CD4-positive, CD25-positive, alpha-beta regulatory T cell (primary cell): ENCODE results near the gene SFXN4. TPM values are rescaled to one million over a fixed set of nuclear protein-coding genes. Genes with fewer than 3 reads are reported as not detected.

Experiments used
- ATAC-seq, 2 donors: fragments of 150-1000 bp; cut with Tn5 transposase; one replicate each; pipeline ENCODE4 v1.10.0; 2021; ENCODE audit warnings: low read depth in 2 of 2, moderate number of reproducible peaks in 2 of 2, moderate library complexity in 1 of 2
- DNase-seq, 3 donors: peaks; one replicate each; pipeline versions ENCODE4 v3.0.0 to v3.0.0-alpha.2; 2012 to 2022; ENCODE audit warnings: mixed read lengths in 1 of 3
- H3K27ac ChIP-seq: one replicate; pipeline ENCODE4 v1.7.0; 2013; ENCODE audit warnings: mild to moderate bottlenecking, low read length; ENCODE audit not compliant: insufficient read depth, poor library complexity, severe bottlenecking
- H3K27me3 ChIP-seq: one replicate; pipeline ENCODE4 v1.7.0; 2013; ENCODE audit warnings: low read length; ENCODE audit not compliant: control insufficient read depth, insufficient read depth
- H3K36me3 ChIP-seq: one replicate; pipeline ENCODE4 v1.7.0; 2013; ENCODE audit warnings: mild to moderate bottlenecking, low read length, moderate library complexity; ENCODE audit not compliant: control insufficient read depth, insufficient read depth
- H3K4me1 ChIP-seq: 2 replicates; pipeline ENCODE4 v1.7.0; 2013; ENCODE audit warnings: mild to moderate bottlenecking, low read length; ENCODE audit not compliant: insufficient read depth, control insufficient read depth, poor library complexity, severe bottlenecking
- H3K4me3 ChIP-seq: one replicate; pipeline ENCODE4 v1.7.0; 2013; ENCODE audit warnings: low read depth, mild to moderate bottlenecking, low read length, moderate library complexity
- H3K9me3 ChIP-seq, 2 experiments: 1 replicate in 1 of 2; 2 replicates in 1 of 2; pipeline ENCODE4 v1.7.0; 2013; ENCODE audit warnings: low read length in 2 of 2, mild to moderate bottlenecking in 1 of 2, moderate library complexity in 1 of 2; ENCODE audit not compliant: control insufficient read depth in 2 of 2
- H3K27ac Mint-ChIP-seq, 3 donors: one replicate each; pipeline ENCODE4 v1.8.0; 2020 to 2022; ENCODE audit warnings: mild to moderate bottlenecking in 3 of 3, mixed read lengths in 3 of 3, moderate library complexity in 2 of 3
- H3K27me3 Mint-ChIP-seq: one replicate; pipeline ENCODE4 v1.8.0; 2022; ENCODE audit warnings: mild to moderate bottlenecking, mixed read lengths
- H3K36me3 Mint-ChIP-seq: one replicate; pipeline ENCODE4 v1.8.0; 2020; ENCODE audit warnings: mixed read lengths
- H3K4me1 Mint-ChIP-seq, 4 donors: one replicate each; pipeline ENCODE4 v1.8.0; 2020 to 2022; ENCODE audit warnings: mixed read lengths in 4 of 4, mild to moderate bottlenecking in 1 of 4
- H3K4me3 Mint-ChIP-seq, 4 donors: one replicate each; pipeline ENCODE4 v1.8.0; 2020 to 2022; ENCODE audit warnings: mild to moderate bottlenecking in 4 of 4, mixed read lengths in 4 of 4, moderate library complexity in 3 of 4
- H3K9me3 Mint-ChIP-seq, 7 donors: one replicate each; pipeline ENCODE4 v1.8.0; 2020 to 2022; ENCODE audit warnings: mixed read lengths in 7 of 7, mild to moderate bottlenecking in 3 of 7, moderate library complexity in 2 of 7
- polyA plus RNA-seq, 4 donors: library from polyadenylated mRNA; unstranded; fragments of 300-500 nt; fragmentation: Illumina TruSeq; gene quantifications; one replicate each; pipeline ENCODE4 v1.2.3, GENCODE V29; 2021
- total RNA-seq: library from RNA; stranded (reverse); gene quantifications from one replicate; pipeline ENCODE4 v1.2.3, GENCODE V29; 2022

SFXN4 gene, protein sequence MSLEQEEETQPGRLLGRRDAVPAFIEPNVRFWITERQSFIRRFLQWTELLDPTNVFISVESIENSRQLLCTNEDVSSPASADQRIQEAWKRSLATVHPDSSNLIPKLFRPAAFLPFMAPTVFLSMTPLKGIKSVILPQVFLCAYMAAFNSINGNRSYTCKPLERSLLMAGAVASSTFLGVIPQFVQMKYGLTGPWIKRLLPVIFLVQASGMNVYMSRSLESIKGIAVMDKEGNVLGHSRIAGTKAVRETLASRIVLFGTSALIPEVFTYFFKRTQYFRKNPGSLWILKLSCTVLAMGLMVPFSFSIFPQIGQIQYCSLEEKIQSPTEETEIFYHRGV
- total RNA-seq, result 10.7 TPM
- polyA plus RNA-seq, result 10 to 100 TPM; 10.7 to 23.7 (median 16.5) TPM

DNA sequence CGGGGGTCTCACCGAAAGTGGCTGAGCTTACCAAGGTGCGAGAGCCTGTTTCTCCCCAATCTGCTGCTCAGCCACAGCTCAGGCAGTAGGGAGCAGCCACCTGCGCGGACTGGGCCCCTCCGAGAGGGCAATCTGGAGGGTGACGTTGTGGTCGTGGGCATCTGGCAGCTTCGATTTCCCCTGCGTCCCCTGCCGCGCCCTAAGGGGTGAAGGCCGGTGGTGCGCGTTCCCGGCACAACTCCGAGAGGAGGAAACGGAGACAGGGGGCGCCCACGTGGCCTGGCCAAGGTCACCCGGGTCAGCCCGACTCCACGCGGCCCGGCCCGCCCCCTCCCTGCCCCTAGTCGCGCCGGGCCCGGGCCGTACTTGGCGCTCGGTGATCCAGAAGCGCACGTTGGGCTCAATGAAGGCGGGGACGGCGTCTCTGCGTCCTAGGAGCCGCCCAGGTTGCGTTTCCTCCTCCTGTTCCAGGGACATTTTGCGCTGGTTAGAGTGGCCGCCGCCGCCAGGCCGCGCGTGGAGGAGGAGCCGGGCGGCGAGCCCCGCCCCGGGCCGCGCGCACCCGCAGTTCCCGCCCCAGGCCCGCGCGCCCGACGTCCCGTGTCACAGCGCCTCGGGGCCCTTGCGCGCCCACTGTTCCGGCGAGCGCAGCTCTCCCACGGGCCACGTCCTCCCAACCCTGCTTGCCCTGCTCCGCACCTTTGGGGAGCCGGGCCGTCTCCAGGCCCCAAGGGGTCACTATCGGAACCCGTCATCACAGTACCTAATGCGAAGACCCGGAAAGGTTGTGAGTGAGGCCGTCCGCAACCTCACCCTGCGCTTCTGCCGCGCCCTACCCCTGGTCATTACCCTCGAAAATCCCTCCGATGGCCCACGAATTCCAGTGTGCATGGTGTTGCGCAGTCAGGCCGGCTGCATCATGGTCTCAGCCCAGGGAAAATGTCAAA is at the start of gene SFXN4:
Gene SFXN4, minus strand, starts transcription at position 544 of the 947 bp plus-strand sequence. Its CDS starts 67 bp downstream, at position 477.
- H3K4me1 Mint-ChIP-seq, result peaks cover 7 to 55% (median 31%) of the 10 kb centered on the region in 4 donors
- peak within 1 kb of the TSS; percentile 86 to 95 (median 93) for H3K4me3 Mint-ChIP-seq
- peak within 1 kb of the TSS; percentile 92 to 96 (median 93) for H3K27ac Mint-ChIP-seq
- peaks cover 22% of the 10 kb centered on the region for H3K36me3 Mint-ChIP-seq
- no peaks in the 10 kb centered on the region for H3K27me3 Mint-ChIP-seq
- peak within 1 kb of the TSS; percentile 79 for H3K4me3 ChIP-seq
- no peaks in the 10 kb centered on the region for H3K9me3 ChIP-seq
- H3K36me3 ChIP-seq, result peaks cover 21% of the 10 kb centered on the region
- H3K27ac ChIP-seq, result peak within 1 kb of the TSS; percentile 75
- peak; percentile 93 for ATAC-seq
- no peaks in the 10 kb centered on the region for H3K27me3 ChIP-seq
- DNase-seq, result peak; percentile 72 to 84 (median 84)
- H3K9me3 Mint-ChIP-seq, result no peaks in the 10 kb centered on the region
- peaks cover 24% of the 10 kb centered on the region for H3K4me1 ChIP-seq

DNA sequence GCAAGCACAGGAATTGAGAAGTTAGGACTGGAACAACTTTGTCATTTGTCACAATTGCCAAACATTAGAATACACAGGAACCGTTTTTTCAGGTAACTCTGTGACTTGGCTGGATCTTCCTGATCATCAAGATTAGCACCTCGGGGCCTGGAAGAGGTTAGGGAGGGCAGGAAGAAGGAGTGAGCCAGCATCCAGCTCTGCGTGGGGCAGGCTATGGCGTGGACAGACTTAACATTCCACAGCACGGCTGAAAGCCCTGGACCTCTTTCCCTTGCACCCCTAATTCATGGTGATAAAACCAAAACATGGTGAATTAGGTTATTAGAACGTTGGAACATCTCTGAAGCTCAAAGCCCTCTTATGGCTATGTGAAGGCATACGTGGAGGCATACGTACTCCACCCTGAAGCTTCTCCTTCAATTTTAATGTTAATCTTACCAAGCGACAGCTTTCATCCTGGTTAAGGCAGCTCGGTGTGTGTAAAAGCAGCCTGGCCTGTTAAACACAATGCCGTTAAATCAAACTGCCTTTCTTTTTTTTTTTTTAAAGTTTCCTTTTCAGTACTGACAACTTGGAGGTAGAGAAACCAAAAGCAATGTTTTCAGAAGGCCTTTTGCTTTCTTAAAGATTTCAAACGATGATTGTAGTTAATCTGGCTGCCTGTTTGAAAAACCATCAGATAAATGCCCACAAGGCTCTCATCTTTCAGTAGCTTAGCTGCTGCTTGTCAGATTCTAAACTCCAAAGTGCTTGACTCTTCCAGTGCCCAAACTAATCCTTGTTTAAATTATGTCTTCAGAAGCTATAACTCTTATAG is 46.3 kb upstream of the SFXN4 start:
- H3K4me3 ChIP-seq, result peak overlapping the region; percentile 80
- peaks cover 65% of the 10 kb centered on the region for H3K4me1 ChIP-seq

DNA sequence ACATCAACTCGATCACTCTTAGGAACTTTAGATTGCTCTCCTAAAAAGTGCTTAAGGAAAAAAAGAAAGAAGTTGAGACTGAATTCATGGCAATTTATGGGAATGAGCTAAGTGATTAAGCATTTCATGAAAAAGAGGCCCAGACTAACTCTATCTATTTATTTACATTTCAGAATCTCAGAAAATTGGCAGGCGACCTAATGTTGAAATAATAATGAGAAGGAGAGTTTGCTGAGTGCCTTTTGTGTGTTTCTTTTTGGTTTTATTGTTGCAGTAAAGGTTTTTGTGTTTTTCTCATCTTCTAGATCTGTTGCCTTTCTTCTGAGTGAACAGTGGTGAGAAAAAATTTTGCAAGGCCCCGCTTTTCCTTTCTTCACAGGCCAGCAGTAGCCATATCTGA is 45.7 kb upstream of the SFXN4 start:
- no peaks in the 10 kb centered on the region for H3K9me3 Mint-ChIP-seq
- H3K4me1 ChIP-seq, result peaks cover 71% of the 10 kb centered on the region
- peak overlapping the region; percentile 87 for H3K27ac ChIP-seq
- peaks cover 28 to 73% (median 52%) of the 10 kb centered on the region in 4 donors for H3K4me1 Mint-ChIP-seq
- peak overlapping the region; percentile 80 for H3K4me3 ChIP-seq
- H3K36me3 Mint-ChIP-seq, result no peaks in the 10 kb centered on the region
- H3K27me3 Mint-ChIP-seq, result peaks cover 8% of the 10 kb centered on the region
- no peaks in the 10 kb centered on the region for H3K9me3 ChIP-seq
- peak overlapping the region; percentile 92 to 99 (median 95) for H3K27ac Mint-ChIP-seq
- H3K27me3 ChIP-seq, result no peaks in the 10 kb centered on the region
- no peak for ATAC-seq
- no peaks in the 10 kb centered on the region for H3K36me3 ChIP-seq
- peak overlapping the region; percentile 53 to 86 (median 82) for H3K4me3 Mint-ChIP-seq
- DNase-seq, result no peak

More for the DNA sequence above, 46.3 kb upstream of the SFXN4 start:
- ATAC-seq (no peak), DNase-seq (peak in 2 of 3 donors; percentile 68 to 81)
- Mint-ChIP-seq H3K27me3 (peaks cover 8% of the 10 kb centered on the region), H3K27ac (peak overlapping the region; percentile 92 to 99 (median 95)), H3K4me3 (peak overlapping the region; percentile 53 to 86 (median 82)), H3K36me3 (no peaks in the 10 kb centered on the region), H3K4me1 (peaks cover 28 to 71% (median 51%) of the 10 kb centered on the region in 4 donors), H3K9me3 (no peaks in the 10 kb centered on the region)
- H3K27me3 ChIP-seq, result no peaks in the 10 kb centered on the region
- no peaks in the 10 kb centered on the region for H3K36me3 ChIP-seq
- H3K9me3 ChIP-seq, result no peaks in the 10 kb centered on the region
- peak overlapping the region; percentile 87 for H3K27ac ChIP-seq

DNA sequence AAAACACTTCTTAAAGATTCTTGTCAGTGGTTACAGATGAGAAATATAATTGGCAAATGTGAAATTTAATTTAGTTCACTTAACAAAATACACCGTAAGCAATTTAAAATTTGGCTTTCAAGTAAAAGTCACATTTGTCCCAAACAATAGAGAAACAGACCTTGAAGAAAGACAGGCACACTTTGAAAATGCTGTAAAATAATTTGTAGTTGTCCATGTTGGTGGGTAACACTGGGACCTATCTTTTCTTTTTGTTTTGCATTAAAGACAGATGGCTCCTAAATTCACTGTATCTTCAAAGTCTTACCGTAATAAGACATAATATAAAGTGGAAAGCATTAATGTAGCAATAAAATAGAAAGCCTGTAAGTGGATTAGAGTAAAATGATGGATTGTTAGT is 45.1 kb upstream of the SFXN4 start:
- Histone ChIP-seq H3K27ac (peak overlapping the region; percentile 87), H3K9me3 (no peaks in the 10 kb centered on the region), H3K4me3 (no peak overlapping the region), H3K36me3 (no peaks in the 10 kb centered on the region), H3K4me1 (peaks cover 75% of the 10 kb centered on the region), H3K27me3 (no peaks in the 10 kb centered on the region)
- H3K27ac Mint-ChIP-seq, result peak overlapping the region in 2 of 3 donors; percentile 95 to 99
- peaks cover 8% of the 10 kb centered on the region for H3K27me3 Mint-ChIP-seq
- DNase-seq, result no peak
- no peak for ATAC-seq
- no peaks in the 10 kb centered on the region for H3K9me3 Mint-ChIP-seq
- peak overlapping the region in 3 of 4 donors; percentile 16 to 86 (median 83) for H3K4me3 Mint-ChIP-seq
- peaks cover 25 to 72% (median 52%) of the 10 kb centered on the region in 4 donors for H3K4me1 Mint-ChIP-seq
- H3K36me3 Mint-ChIP-seq, result no peaks in the 10 kb centered on the region

DNA sequence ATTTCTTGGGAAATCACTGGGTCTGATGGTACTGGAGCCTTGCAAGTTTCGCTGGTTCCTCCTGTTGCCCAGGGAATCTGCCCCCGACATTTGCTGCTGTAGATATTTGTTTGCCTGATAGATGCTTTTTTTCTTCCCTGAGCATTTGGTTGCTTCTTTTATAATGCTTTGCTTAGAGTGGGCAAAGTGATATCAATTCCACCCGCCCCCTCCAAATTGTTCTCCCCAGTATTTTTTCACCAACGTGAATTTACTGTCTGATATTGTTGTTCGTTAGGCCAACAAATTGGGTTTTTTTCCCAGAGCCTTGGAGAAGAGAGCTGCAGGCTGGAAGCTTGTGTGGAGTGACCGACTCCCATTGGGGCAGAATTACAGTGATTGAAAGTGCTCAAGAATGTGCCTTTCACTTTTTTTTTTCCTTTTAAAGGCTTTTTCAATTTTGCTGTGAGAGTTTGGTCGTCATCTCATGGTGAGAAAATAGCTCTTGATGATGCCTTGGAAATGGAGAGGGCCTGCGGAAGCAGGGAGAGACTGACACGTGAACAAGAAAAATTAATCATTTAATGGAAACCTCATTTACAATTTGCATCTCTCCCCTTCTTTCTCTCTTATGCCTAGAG is 44.3 kb upstream of the SFXN4 start:
- peak overlapping the region; percentile 87 for H3K27ac ChIP-seq
- Mint-ChIP-seq H3K36me3 (no peaks in the 10 kb centered on the region), H3K9me3 (no peaks in the 10 kb centered on the region), H3K27ac (peak overlapping the region; percentile 89 to 95 (median 95)), H3K4me1 (peaks cover 22 to 66% (median 50%) of the 10 kb centered on the region in 4 donors), H3K4me3 (peak overlapping the region; percentile 93 to 96 (median 96)), H3K27me3 (peaks cover 8% of the 10 kb centered on the region)
- no peak for ATAC-seq
- H3K36me3 ChIP-seq, result no peaks in the 10 kb centered on the region
- H3K27me3 ChIP-seq, result no peaks in the 10 kb centered on the region
- no peak for DNase-seq
- no peaks in the 10 kb centered on the region for H3K9me3 ChIP-seq
- H3K4me1 ChIP-seq, result peaks cover 75% of the 10 kb centered on the region
- peak overlapping the region; percentile 98 for H3K4me3 ChIP-seq

DNA sequence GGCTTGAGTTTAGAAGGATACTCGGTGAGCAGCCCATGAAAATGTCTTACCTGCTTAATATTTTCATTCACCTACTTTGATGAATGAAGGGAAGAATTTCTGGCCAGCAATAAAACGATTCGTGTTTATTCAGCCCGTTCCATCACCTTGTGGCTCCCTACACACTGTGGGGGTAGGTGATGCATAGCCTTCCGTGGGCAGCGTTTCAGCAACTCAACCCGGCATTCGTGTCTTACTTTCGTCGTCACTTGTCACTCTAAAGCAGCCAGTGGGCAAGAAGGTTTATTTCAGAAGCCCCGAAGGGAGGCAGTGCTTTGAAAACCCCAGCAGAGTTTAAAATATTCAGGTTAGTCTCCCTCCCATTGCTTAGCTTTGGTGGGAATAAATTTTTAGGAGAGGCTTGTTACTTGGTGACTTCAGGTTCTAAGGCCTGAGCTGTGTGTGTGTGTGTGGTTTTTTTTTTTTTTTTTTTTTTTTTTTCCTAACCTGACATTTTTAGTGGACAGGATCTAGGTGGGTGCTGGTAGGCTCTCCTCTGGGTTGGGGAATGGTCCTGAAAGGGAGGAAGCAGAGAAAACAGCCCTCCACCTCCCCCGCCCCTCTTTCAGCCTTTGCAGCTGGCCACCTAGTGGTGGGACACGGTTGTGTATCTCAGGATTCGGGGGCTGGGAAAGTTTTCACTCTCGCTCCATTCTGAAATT is 43.7 kb upstream of the SFXN4 start:
- Mint-ChIP-seq H3K9me3 (no peaks in the 10 kb centered on the region), H3K27ac (peak overlapping the region; percentile 89 to 95 (median 95)), H3K4me3 (peak overlapping the region; percentile 93 to 96 (median 96)), H3K36me3 (no peaks in the 10 kb centered on the region), H3K4me1 (peaks cover 22 to 59% (median 47%) of the 10 kb centered on the region in 4 donors), H3K27me3 (peaks cover 8% of the 10 kb centered on the region)
- Histone ChIP-seq H3K27me3 (no peaks in the 10 kb centered on the region), H3K4me3 (peak overlapping the region; percentile 98), H3K27ac (peak overlapping the region; percentile 87), H3K4me1 (peaks cover 72% of the 10 kb centered on the region), H3K9me3 (no peaks in the 10 kb centered on the region), H3K36me3 (no peaks in the 10 kb centered on the region)
- ATAC-seq, result peak in 1 of 2 donors; percentile 13
- DNase-seq, result peak; percentile 46 to 65 (median 63)
